Measurements from ENCODE around the gene PDIA6.
A peak's percentile ranks its signal among the peaks of the same experiment; 100 is the strongest.

- no peak for TF ChIP-seq ZNF561 (CRISPR knock-in tag; conservative IDR thresholded peaks at IDR 0.05)
- TF ChIP-seq, protein P1, sequence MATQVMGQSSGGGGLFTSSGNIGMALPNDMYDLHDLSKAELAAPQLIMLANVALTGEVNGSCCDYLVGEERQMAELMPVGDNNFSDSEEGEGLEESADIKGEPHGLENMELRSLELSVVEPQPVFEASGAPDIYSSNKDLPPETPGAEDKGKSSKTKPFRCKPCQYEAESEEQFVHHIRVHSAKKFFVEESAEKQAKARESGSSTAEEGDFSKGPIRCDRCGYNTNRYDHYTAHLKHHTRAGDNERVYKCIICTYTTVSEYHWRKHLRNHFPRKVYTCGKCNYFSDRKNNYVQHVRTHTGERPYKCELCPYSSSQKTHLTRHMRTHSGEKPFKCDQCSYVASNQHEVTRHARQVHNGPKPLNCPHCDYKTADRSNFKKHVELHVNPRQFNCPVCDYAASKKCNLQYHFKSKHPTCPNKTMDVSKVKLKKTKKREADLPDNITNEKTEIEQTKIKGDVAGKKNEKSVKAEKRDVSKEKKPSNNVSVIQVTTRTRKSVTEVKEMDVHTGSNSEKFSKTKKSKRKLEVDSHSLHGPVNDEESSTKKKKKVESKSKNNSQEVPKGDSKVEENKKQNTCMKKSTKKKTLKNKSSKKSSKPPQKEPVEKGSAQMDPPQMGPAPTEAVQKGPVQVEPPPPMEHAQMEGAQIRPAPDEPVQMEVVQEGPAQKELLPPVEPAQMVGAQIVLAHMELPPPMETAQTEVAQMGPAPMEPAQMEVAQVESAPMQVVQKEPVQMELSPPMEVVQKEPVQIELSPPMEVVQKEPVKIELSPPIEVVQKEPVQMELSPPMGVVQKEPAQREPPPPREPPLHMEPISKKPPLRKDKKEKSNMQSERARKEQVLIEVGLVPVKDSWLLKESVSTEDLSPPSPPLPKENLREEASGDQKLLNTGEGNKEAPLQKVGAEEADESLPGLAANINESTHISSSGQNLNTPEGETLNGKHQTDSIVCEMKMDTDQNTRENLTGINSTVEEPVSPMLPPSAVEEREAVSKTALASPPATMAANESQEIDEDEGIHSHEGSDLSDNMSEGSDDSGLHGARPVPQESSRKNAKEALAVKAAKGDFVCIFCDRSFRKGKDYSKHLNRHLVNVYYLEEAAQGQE (IDR thresholded peaks at IDR 0.05; ENCODE audit: borderline replicate concordance), result no peak
- TF ChIP-seq, protein P1 (CRISPR knock-in tag; IDR thresholded peaks at IDR 0.05; ENCODE audit: low read depth), result no peak
- TF ChIP-seq ZNF589 (CRISPR knock-in tag; IDR thresholded peaks at IDR 0.05; ENCODE audit: low read depth), result no peak
- no peak for TF ChIP-seq POLR2A (conservative IDR thresholded peaks at IDR 0.05)
- TF ChIP-seq CBX8 (IDR thresholded peaks at IDR 0.05; ENCODE audit: borderline replicate concordance, extremely low read depth, low read depth, low read length, poor library complexity, severe bottlenecking), result no peak
- no peak for TF ChIP-seq BACH1 (tag; IDR thresholded peaks at IDR 0.05)
- TF ChIP-seq, protein P2, sequence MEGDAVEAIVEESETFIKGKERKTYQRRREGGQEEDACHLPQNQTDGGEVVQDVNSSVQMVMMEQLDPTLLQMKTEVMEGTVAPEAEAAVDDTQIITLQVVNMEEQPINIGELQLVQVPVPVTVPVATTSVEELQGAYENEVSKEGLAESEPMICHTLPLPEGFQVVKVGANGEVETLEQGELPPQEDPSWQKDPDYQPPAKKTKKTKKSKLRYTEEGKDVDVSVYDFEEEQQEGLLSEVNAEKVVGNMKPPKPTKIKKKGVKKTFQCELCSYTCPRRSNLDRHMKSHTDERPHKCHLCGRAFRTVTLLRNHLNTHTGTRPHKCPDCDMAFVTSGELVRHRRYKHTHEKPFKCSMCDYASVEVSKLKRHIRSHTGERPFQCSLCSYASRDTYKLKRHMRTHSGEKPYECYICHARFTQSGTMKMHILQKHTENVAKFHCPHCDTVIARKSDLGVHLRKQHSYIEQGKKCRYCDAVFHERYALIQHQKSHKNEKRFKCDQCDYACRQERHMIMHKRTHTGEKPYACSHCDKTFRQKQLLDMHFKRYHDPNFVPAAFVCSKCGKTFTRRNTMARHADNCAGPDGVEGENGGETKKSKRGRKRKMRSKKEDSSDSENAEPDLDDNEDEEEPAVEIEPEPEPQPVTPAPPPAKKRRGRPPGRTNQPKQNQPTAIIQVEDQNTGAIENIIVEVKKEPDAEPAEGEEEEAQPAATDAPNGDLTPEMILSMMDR (IDR thresholded peaks at IDR 0.05 in 2 of 3, conservative IDR thresholded peaks at IDR 0.05 in 1 of 3; ENCODE audit: insufficient read depth in 2 of 3, low read depth in 1 of 3, low read length in 3 of 3), result peak; percentile 36 to 57 (median 49); a peak in 4 of 6 replicates
- no peak for TF ChIP-seq CBX2 (IDR thresholded peaks at IDR 0.05; ENCODE audit: insufficient read depth, low read length, poor library complexity, severe bottlenecking)
- TF ChIP-seq HDAC2 (IDR thresholded peaks at IDR 0.05), result no peak
- no peak for TF ChIP-seq FOXP1 (CRISPR knock-in tag; IDR thresholded peaks at IDR 0.05)
- no peak for TF ChIP-seq BHLHE40 (IDR thresholded peaks at IDR 0.05; ENCODE audit: low read length)
- no peak for TF ChIP-seq CXXC5 (CRISPR knock-in tag; IDR thresholded peaks at IDR 0.05)
- TF ChIP-seq HIVEP1 (CRISPR knock-in tag; IDR thresholded peaks at IDR 0.05), result no peak
These were observed 25.2 kb downstream of the PDIA6 start for GRCh38 chr2:10787176-10787968.

All from K562 (cell line).